ENCODE results near the gene SKOR2.

GRCh38 chr18:47244086-47244485, 7.4 kb downstream of the SKOR2 start:
- TF ChIP-seq, protein P1, sequence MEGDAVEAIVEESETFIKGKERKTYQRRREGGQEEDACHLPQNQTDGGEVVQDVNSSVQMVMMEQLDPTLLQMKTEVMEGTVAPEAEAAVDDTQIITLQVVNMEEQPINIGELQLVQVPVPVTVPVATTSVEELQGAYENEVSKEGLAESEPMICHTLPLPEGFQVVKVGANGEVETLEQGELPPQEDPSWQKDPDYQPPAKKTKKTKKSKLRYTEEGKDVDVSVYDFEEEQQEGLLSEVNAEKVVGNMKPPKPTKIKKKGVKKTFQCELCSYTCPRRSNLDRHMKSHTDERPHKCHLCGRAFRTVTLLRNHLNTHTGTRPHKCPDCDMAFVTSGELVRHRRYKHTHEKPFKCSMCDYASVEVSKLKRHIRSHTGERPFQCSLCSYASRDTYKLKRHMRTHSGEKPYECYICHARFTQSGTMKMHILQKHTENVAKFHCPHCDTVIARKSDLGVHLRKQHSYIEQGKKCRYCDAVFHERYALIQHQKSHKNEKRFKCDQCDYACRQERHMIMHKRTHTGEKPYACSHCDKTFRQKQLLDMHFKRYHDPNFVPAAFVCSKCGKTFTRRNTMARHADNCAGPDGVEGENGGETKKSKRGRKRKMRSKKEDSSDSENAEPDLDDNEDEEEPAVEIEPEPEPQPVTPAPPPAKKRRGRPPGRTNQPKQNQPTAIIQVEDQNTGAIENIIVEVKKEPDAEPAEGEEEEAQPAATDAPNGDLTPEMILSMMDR (IDR thresholded peaks at IDR 0.05; ENCODE audit: low read depth, low read length), result no peak
- TF ChIP-seq EZH2phosphoT487 (IDR thresholded peaks at IDR 0.05; ENCODE audit: low read depth), result no peak
